TTC549 (cell line): Measurements from ENCODE around the gene INSYN2B.

Experiments used
- FAIRE-seq: peaks from 2 replicates; lab custom pipeline; 2012; peaks lifted over from hg19 to GRCh38; lab: Jason Lieb, UNC

INSYN2B gene

DNA sequence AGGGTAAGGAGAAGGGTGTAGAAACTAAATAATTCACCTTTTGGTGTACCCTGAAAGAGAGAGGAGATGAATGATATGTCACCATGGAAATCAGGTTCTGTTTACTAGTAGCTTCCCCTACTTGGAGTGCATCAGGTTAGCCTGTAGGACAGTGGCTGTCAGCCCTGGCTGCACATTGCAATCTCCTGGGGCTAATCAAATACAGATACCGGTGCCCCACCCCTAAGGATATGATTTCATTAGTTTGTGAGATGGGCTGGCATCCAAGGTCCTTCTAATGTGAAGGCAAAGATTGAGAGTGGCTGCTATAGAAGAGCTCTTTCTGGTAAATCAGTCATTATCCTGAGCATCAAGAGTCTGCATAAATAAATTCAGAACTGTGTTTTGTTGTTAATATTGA, 47.2 kb downstream of the INSYN2B start:
- no peak for FAIRE-seq

DNA sequence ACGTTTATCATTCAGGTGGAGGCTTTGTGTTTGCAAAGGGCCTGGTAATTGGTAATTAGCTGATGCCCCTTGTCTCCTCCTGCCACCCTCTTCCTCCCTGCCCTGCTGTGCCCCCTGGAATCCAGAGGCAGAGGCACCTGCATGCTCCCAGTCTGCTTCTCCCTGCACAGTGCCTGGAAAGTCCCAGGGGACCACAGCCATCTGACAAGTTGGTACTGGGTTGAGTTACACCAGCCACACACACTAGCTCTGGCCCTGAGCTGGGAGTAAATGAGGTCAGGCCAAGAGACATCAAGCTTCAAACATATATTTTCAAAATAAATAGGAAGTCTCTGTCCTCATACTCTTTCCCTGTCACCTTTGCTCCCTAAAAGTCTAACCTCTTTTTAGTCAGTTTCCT, 56.3 kb downstream of the INSYN2B start:
- no peak for FAIRE-seq

DNA sequence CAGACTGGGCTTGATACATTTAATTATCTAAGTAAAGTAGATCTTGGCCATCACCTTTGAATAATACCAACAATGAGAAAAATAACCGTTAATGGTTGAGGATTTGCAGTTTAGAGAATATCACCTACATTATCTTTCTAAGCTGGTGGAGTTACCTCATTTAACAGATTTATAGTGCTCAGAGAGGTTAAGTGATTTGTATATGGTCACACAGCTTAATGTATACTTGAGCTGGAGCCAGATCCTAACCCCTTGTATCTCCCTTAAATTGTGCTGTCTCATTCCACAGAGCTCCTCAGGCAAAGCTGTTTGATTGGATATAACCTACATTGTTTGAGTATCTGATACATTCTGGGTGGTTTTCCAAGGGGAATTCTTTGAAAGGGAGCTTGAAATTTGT, 57.8 kb downstream of the INSYN2B start:
- FAIRE-seq = no peak

DNA sequence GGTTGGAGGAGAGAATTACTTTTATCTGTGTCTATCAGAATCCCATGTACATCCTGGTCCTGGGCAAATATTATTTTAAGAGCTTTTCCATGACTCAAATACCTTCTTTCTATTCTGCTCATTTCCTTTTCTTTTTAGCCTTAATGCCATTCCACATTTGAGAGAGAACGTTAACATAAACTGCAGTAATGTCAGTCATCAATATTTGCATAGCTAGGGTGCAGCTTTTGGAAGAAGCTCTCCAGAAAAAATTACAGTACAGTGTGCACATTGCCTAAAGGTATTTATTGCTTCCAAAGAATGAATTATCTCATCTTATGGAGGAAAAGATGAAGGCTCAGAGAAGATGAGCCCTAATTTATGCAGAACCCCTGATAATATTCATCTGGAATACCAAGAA, 58.3 kb downstream of the INSYN2B start:
- no peak for FAIRE-seq

DNA sequence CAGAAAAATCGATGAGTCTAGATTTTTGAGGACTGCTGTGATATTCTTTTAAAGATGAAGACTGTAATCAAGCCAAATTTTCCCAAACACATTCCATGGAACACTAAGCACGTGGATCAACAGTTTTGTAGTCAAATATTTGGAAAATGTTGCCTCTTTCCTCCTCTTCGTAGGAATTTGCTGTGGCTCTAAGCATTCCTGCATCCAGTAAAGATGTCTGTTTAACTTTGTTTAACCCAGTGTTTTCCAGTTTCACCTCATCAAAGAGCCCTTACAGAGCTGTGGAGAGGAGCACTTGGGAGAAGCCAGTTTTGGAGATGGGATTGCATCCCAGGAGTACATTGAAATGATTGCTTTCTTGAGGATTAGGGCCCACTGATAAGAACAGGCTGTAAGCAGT, 58.9 kb downstream of the INSYN2B start:
- FAIRE-seq = no peak

DNA sequence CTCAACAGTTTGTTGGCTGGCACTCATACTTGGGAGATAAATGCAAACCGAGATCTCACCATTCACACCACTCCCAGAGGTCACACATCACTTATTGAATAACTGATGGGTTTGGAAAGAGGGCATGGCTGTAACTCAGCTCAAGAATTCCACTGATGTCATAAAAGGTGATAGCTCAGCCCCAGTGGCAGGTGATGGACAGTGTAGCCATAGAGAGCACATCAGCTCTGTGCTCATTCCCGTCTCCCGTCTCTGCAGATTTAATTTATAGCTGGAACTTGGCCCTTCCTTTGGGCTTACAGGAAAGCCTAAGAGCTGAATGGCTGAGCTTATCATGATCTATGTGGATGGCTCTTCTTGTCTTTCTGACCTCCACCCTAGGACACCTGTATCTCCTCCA, 59.8 kb downstream of the INSYN2B start:
- FAIRE-seq = no peak

DNA sequence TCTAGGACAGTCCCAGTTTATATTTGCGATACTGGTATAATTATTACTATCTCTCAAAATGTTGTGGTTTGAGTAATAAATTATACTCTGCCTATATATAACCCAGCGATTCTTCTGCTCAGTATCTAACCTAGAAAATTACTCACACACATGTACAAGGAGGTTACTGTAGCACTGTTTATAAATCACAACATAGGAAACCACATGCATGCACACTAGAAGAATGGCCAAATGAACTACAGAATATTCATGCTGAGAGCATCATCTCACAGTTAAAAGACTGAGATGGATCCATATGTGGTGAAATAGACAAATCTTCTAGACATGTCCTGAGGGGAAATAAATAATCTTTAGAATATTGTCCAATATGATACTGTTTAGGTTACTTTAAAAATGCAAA, 62.1 kb downstream of the INSYN2B start:
- FAIRE-seq = no peak

DNA sequence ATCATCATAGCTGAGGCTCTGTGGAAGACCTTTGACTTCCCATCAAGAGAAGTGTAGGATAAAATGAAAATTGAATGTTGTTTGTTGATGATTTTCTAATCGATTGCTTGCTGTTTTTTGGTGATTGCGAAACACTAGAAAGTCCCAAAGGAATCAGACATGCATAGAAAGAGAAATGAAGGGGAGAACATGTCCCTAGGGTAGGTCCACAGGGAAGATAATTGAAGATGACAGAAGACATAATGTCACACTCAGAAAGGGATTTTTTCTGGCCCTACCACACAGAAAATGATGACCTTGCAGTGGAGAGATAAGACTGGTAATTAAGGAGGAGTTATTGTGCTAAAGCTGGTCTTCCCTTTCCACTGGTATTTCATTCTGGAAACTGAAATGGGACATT, 62.8 kb downstream of the INSYN2B start:
- FAIRE-seq = no peak

DNA sequence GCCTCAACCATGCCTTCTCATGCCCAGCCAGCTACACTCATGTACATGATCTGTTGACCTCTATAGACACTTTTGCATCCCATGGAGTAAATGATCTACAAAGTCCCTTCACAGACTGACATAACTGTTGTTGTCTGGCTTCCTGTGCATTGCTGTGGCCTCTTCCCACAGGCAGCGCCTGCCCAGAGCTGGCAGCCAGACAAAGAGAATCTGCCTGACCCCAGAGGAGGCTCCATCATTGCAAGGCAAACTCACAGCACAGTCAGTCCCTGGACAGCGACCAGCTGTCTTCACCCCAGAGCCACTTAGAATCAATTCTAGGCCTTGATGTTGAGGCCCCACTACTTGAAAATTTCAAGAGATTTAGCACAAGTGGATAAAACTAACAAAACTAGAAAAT, 65.5 kb downstream of the INSYN2B start:
- no peak for FAIRE-seq

DNA sequence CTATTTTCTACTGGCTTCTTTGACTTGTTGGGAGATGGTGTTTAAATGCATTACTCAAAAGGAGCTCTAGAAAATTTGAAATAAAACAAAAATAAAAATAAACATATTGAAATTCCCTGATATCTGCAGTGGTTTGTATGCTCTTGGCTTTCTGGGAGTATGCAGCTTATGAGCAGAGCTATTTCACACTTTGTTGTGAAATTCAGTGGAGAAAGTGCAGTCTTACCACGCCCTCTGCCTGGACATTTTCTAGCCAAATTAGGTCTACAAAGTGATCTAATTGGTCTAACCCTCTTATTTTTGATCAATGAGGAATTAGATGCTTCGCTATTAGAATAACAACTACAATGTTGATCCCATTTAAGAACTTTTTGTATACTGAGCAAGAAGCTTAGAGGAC, 66.8 kb downstream of the INSYN2B start:
- no peak for FAIRE-seq

DNA sequence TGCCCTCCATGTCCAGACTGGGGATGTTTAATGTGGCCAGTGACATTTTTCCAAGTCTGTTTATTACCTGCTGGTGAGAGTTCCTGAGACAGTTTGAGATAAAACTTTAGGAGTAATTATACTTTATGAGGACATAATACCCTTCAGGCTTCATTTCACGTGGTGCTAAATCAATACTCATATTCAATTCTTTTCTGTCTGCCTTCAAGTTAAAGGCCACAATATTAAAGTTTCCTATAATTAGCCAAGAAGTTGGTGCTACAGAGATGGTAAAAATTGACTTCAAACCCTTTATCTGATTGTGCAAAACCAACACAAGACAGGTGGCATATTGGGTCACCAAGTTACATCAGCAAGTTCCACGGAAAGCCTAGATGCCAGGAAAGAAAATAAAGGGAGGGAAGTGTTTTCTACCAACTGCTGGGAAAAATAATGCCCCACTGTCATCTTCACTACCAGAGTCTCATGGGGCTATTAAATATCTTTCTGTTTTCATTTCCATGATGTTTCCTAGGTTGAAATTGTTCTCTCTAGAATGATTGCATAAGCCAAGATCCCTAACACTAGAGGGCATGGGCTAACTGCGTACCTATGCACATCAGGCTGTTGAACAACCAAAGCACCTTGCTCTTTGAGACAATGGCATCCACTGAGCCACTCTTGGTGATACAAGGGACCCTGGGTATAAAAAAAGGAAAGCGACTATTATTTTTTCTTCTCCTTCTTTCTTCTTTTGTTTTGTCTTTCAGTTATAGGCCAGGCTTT, 68.7 kb downstream of the INSYN2B start:
- FAIRE-seq = no peak

DNA sequence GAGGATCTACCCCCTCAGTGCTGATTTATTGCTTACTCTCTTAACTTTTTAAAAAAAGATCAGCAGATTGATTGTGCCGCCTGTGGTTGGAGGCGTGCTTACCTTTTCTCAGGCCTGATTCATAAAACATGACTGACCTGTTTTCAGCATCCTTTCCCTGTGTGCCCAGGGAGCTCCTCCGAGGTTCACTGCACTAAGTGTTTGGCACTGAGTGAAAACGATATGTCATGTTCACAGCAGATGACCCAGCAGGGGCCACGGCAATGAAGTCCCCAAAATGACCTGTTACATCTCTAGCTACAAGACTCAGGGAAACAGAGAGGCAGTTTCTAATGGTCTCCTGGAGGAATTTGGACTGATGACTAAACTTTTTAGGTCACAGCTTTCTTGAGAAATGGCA, 69.9 kb downstream of the INSYN2B start:
- no peak for FAIRE-seq

DNA sequence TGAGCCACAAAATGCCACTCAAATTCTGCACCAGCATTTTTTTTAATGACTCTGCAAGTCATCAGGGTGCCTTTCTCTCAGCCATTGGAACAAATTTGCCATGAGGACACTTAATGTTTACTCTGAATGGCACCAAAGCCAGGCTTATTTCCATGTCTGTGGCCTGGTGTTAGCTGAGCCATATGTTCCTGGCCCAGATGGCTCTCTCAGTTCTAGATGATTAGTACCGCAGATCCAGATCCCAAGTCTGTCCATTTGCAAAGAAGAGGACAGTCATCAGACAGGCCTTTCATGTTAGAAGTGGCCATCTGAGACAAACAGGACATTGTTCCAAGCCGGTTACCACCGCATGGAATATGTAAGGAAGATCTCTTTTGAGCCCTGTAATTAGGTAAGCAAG, 70.3 kb downstream of the INSYN2B start:
- no peak for FAIRE-seq

DNA sequence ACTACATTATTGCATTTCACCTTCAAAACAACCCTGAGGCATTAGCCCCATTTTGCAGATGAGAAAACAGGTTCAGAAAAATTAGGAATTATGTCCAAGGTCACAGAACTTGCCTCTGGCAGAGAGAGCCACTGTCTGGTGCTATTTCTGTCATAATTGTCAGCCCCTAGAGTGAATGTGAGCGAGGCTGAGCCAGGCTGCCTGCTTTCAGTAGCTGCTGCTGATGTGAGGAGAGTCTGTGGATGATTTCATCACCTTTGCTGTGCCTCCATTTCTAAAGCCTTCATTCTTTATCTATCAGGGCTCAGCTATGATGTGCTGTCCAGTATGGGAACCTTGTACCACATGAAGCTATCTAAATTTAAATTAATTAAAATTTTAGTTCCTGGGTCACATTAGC, 71.4 kb downstream of the INSYN2B start:
- no peak for FAIRE-seq

DNA sequence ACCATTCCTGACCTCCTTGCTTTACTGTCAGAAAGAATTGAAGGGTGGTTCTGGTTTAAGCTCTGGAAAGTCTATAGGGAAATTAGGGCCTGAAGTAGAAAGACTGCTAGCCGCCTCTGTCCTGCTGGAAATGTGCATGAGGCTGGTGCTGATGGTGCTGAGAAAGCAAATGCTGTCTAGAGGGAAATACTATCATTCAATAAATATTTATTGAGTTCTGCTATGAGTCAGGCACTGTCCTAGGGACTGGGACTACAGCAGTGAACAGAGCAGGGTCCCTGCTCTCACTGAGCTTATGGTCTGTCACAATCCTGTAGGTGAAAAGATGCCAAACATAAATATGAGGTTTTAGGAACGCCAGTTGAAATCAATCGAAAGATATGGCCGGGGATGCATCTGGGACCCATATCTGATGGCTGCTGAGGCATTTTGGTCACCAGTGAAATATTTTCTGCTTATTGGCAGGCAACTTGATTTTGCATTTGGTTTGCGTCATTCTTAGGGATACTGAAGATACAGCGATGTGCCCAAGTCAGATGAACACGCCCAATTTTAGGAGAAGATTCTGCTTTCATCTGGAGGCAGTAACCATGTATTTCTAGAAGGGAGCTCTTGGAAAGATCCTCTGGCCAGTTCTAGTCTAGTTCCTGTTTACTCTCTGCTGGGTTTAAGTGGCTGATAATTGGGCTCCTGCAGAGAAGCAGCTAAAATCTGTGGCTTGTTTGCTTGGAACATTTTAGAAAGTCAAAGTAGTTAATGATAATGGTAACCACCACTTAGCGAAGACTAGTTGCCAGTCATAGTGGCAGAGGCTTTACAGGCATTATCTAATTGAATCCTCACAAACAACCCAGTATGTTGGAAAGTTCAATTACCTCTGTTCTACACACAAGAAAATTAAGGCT, 73.3 kb downstream of the INSYN2B start:
- FAIRE-seq = no peak

DNA sequence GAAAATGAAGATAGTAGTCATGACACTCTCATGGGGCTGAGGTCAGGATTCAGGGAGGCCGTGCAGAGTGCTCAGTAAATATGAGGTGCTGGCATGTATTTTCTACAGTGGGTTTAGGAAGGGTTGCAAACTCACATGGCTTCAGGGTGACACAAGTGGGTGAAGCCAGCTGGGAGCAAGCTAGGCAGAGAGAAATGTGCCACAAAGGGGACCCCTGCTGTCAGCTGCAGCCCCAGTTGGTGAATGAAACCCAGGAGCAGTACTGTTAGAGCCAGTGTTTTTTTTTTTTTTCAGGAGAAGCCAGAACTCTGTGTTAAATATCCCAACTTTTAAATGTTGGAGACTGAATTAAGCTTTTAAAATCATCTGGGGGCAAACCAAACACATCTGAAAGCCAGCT, 75.3 kb downstream of the INSYN2B start:
- FAIRE-seq = no peak

DNA sequence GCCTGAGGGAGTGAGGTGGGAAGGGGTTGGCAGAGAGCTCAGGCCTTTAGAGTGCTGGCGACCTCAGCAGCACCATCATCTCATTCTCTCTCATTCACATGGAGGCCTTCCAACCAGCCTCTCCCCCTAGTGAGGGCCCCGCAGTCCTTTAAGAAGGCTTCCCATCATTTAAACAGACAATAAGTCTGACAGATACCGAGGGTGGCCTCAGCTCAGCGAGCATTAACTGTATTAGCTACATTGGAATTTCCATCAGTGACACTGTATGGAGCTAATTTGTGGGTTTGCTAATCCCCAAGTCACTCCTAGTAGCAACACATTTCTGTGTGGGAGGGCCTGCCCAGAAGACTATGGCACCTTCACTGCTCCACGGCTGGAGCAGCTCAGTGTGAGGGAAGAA, 75.8 kb downstream of the INSYN2B start:
- FAIRE-seq = no peak

DNA sequence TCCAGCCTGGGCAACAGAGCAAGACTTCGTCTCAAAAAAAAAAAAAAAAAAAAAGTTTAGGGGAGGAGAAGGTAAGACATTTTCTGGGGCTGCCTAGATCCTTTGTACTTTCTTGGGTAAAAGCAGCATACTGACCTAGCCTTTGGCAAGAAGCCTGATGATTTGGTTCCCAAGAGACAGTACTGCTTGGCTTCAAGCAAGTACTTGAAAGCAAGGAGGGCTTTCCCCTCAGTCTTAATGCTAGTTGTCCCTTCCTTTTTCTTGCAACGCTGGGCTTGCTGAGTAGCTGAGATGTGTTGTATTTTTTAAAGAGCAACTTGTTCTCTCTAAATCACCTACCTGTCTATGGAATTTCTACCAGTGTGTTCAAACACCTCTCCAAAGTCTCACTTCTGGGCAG, 76.2 kb downstream of the INSYN2B start:
- no peak for FAIRE-seq

DNA sequence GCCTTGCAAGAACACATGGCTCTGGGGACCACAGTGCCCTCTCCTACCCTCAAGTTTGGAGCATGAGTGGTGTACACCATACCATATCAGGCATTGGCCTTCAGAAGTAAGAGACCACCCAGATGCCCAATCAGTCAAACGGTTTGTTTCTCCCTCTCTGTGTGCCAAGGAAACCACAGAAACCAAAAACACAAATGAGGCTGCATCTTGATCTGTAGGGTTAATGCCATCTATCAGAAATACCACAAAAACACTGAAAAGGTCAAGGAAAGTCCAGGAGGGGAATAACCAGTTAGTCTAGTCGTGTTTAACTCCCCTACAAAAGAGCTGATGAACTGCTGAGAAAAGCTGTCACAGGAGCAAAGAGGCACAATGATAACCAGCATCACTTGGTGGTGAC, 78.4 kb downstream of the INSYN2B start:
- FAIRE-seq = no peak

DNA sequence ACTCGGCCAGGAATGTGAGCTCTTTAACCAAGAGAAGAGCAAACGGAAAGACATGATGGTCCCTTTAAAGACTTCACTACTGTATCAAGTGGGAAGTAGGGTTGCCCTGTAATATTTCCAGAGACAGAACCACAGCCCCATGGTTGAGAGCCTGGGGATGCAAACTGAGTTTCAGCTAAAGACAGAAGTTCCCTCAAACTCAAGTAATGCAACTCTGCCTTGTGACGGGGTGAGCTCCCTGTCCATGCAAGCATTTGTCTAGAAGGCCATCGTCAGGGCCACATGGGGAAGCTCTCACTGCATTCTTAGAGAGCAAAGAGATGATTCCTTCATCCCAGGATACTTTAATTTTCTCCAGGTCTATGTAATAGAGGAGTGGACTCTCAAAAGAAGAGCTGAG, 82.8 kb downstream of the INSYN2B start:
- no peak for FAIRE-seq

DNA sequence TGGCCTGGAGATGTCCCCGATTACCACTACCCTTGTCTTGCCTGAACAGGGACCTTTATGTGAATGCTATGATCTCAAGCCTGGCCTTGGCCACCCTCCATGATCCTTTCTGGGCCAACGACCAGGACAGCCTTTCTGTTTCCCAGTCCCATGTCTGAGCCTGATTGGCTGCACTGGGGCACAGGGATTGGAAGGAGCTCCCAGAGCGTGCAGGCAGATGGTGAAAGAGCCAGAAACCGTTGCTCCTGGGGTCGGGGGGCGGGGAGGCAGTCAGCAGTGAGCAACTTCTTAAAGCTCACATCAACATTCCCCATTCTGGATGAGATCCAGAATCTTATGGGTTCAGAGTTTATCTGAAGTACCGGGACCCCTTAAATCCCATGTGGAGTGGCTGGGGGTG, 84.4 kb downstream of the INSYN2B start:
- no peak for FAIRE-seq

DNA sequence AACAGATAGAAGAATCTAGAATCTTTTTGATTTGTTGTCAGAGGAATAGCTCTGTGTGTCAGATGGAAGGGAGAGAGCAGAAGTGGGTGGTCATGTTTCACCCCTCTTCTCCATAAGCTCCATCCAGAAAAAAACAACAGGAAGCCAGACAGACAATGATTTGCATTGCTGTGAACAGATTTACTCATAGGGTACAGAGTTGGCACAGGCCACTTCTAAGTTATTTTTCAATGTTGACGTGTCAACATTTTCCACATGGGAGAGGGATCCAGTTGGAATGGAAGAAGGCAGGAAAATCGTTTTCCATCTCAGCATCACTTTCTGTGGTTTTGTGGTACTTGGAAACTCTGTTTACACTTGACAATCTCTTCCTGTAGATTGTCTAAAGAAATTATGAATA, 86.7 kb downstream of the INSYN2B start:
- FAIRE-seq = no peak

DNA sequence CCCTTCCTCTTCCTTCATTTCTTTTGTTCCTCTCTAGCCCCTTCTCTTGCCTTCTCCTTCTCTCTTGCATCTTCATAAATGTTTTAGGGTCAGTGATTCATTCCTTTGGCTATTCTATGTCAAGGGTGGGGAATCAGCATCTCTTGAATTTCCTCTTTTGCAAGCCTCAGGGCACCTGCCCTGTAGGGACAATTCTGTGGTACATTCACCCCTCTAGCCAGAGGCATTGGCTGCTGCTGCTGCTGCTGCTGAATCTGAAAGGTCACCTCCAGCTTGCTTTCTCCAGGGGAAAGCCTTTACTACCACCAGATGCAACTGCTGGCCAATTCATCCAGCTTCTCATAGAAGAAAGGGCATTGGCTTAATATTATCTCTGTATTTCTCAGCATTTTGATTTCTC, 87.3 kb downstream of the INSYN2B start:
- FAIRE-seq = no peak

DNA sequence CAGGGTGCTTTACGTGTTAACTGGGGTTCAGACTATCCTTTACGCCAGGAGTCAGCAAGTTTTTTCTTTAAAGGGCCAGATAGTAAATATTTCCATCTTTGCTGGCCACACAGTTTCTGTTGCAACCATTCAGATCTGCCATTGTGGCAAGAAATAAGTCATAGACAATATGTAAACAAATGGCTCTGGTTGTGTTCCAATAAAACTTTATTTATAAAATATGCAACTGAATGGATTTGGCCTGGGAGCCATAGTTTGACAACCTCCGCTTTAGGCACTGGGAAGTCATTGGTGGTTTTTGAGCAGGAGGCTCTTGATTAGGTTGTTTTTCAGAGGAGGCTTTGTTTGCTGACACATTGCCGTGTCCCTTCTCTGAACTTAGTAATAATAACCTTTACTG, 90.7 kb downstream of the INSYN2B start:
- FAIRE-seq = no peak
